GM19438 (cell line): Measurements from ENCODE around the gene PTPRE.

Experiments used
- ATAC-seq: cut with Tn5 transposase; IDR thresholded peaks from one replicate; pipeline ENCODE4 v1.9.1; 2021; ENCODE audit warnings: low read depth; ENCODE audit not compliant: unreplicated experiment

PTPRE gene

GRCh38 chr10:128111696-128112095, 204.8 kb downstream of the PTPRE start:
- ATAC-seq, result no peak

- no peak for ATAC-seq
Measured at GRCh38 chr10:128113026-128113425, 206.1 kb downstream of the PTPRE start.

- ATAC-seq, result no peak
Measured at GRCh38 chr10:128114901-128115300, 208.0 kb downstream of the PTPRE start.

- ATAC-seq, result no peak
Measured at GRCh38 chr10:128115356-128115755, 208.5 kb downstream of the PTPRE start.

- ATAC-seq, result no peak
Measured at GRCh38 chr10:128116187-128116586, 209.3 kb downstream of the PTPRE start.

GRCh38 chr10:128116851-128117615, 210.1 kb downstream of the PTPRE start:
- no peak for ATAC-seq

- ATAC-seq, result no peak
Measured at GRCh38 chr10:128121750-128122412, 215.0 kb downstream of the PTPRE start.

- ATAC-seq, result no peak
Measured at GRCh38 chr10:128122931-128123330, 216.0 kb downstream of the PTPRE start.

- ATAC-seq, result no peak
Measured at GRCh38 chr10:128123846-128124245, 216.9 kb downstream of the PTPRE start.

- no peak for ATAC-seq
Measured at GRCh38 chr10:128124813-128125403, 218.0 kb downstream of the PTPRE start.

GRCh38 chr10:128125416-128125943, 218.6 kb downstream of the PTPRE start:
- no peak for ATAC-seq

GRCh38 chr10:128125944-128126764, 219.3 kb downstream of the PTPRE start, which contains the start of gene MKI67:
MKI67 (minus strand) TSS chr10:128126423; CDS start chr10:128125667, 756 bp downstream.
- ATAC-seq, result peak; percentile 88

- no peak for ATAC-seq
Measured at GRCh38 chr10:128128582-128128981, 221.7 kb downstream of the PTPRE start.

GRCh38 chr10:128130051-128130450, 223.1 kb downstream of the PTPRE start:
- ATAC-seq, result no peak
